IPS-18c (cell line): ENCODE data around the gene ITGB4.
"Not testable (repeated sequence)": the region's sequence is repeated elsewhere in the genome, so short reads cannot be mapped to it uniquely, and the experiment has no call there.

ENCODE experiments used
- H3K4me3 ChIP-seq: 2 replicates; pipeline ENCODE4 v1.7.0; 2013; ENCODE audit warnings: low read depth, mild to moderate bottlenecking, low read length, moderate library complexity; ENCODE audit not compliant: insufficient read depth
- H3K9me3 ChIP-seq: one replicate; pipeline ENCODE4 v1.6.1; 2013; ENCODE audit warnings: mild to moderate bottlenecking, low read length, moderate library complexity; ENCODE audit not compliant: control insufficient read depth, insufficient read depth

Gene ITGB4

DNA sequence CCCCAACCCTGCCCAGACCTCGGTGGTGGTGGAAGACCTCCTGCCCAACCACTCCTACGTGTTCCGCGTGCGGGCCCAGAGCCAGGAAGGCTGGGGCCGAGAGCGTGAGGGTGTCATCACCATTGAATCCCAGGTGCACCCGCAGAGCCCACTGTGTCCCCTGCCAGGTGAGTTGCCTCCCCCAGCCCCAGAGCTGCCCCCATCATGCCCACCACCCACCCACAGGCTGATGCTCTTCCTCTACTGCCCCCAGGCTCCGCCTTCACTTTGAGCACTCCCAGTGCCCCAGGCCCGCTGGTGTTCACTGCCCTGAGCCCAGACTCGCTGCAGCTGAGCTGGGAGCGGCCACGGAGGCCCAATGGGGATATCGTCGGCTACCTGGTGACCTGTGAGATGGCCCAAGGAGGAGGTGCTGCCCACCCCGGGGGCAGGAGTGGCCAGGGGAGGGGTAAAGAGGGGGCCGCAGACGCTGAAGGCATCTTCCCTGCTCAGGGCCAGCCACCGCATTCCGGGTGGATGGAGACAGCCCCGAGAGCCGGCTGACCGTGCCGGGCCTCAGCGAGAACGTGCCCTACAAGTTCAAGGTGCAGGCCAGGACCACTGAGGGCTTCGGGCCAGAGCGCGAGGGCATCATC is 35.3 kb downstream of the ITGB4 start:
- no peak overlapping the region for H3K4me3 ChIP-seq
- no peaks in the 10 kb centered on the region for H3K9me3 ChIP-seq

DNA sequence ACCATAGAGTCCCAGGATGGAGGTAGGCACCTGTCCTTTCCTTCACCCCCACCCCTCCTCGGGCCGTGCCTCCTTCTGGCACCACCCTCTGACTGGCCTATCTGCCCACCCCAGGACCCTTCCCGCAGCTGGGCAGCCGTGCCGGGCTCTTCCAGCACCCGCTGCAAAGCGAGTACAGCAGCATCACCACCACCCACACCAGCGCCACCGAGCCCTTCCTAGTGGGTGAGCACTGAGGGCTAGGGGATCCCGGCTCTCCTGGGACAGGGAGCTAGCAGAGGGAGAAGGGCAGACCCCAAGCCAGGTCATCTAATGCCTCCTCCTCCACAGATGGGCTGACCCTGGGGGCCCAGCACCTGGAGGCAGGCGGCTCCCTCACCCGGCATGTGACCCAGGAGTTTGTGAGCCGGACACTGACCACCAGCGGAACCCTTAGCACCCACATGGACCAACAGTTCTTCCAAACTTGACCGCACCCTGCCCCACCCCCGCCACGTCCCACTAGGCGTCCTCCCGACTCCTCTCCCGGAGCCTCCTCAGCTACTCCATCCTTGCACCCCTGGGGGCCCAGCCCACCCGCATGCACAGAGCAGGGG is 35.9 kb downstream of the ITGB4 start:
- H3K4me3 ChIP-seq: no peak overlapping the region

GRCh38 chr17:75758131-75758905 is 37.1 kb downstream of the ITGB4 start:
- no peaks in the 10 kb centered on the region for H3K9me3 ChIP-seq
- no peak overlapping the region for H3K4me3 ChIP-seq

More for the DNA sequence above, 35.9 kb downstream of the ITGB4 start:
- no peaks in the 10 kb centered on the region for H3K9me3 ChIP-seq

- Histone ChIP-seq H3K9me3 (no peaks in the 10 kb centered on the region), H3K4me3 (no peak overlapping the region)
Measured at GRCh38 chr17:75759457-75759856, 38.2 kb downstream of the ITGB4 start.

GRCh38 chr17:75759978-75760640 is 38.9 kb downstream of the ITGB4 start:
- not testable (repeated sequence) for H3K4me3 ChIP-seq, H3K9me3 ChIP-seq

DNA sequence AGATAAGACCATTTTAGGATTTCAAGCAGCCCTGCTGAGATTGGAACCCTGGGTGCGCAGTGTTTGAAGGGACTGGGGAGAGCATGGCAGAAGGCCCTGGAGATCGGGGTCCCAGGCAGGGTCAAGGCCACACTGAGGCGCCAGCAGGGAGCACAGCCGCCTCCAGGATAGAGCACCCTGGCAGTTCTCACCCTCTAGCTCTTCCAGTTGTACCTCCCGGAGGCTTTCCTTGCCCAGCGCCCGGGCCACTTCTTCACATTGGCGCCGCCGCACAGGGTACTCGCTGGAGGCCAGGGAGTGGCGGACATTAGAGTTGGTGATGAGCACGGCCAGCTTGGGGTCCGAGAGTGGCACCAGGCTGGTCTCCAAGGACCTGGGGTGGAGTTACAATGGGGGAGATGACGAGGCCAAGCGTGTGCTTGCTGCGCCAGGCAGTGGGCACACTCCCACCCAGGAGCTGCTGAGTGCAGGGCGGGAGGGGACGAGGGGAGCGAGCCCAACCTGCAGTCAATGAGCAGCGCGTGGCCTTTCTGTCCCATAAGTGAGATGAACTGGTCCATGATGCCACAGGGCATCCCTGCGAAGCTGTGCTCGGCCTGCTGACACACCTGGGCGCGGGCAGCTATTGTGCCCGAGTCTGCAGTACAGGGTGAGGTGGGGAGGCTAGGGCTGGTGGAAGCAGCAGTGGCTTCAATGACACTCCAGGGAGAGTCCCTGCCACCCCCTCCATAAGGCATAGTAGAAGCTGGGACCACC is 41.4 kb downstream of the ITGB4 start:
- Histone ChIP-seq H3K4me3 (no peak overlapping the region), H3K9me3 (no peaks in the 10 kb centered on the region)

DNA sequence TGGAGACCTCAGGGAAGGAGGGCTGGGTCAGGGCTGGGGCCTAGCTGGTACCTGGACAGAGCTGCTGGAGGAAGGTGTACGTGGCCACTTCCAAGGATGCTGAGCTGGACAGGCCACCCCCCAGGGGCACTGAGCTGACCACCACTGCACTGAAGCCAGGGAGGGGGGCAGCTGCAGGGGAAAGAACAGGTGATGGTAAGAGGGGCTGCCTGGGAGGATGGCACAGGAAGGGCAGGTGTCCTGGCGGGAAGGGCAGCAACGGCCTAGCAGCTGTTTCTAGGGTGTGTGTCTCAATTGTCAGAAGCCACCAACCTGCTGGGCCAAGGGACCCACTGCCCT is 42.0 kb downstream of the ITGB4 start:
- Histone ChIP-seq H3K9me3 (no peaks in the 10 kb centered on the region), H3K4me3 (no peak overlapping the region)

- H3K9me3 ChIP-seq: no peaks in the 10 kb centered on the region
- H3K4me3 ChIP-seq: peak overlapping the region; percentile 75
Measured at GRCh38 chr17:75763613-75764416, 42.6 kb downstream of the ITGB4 start.

DNA sequence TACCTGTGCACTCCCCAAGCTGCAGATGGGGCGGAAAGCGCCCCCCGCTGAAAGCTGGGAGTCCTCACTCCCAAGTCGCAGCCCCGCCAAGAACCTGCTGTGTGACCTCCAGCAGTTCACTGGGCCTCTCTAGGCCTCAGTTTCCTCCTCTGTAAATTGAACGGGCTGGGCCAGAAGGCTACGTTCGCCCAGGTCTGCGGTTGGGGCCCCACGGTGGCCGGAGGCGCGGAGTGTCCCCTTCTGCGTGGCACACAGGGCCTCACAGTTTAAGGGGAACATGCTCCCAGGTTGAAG is 43.1 kb downstream of the ITGB4 start:
- H3K9me3 ChIP-seq: no peaks in the 10 kb centered on the region

GRCh38 chr17:75764711-75765421 is 43.6 kb downstream of the ITGB4 start, which contains the start of gene GALK1:
GALK1 (minus strand) TSS chr17:75765192; CDS start chr17:75765136, 56 bp downstream.
- peak within 1 kb of the TSS; percentile 75 for H3K4me3 ChIP-seq
- no peaks in the 10 kb centered on the region for H3K9me3 ChIP-seq

More for the DNA sequence above, 43.1 kb downstream of the ITGB4 start:
- peak overlapping the region; percentile 75 for H3K4me3 ChIP-seq

DNA sequence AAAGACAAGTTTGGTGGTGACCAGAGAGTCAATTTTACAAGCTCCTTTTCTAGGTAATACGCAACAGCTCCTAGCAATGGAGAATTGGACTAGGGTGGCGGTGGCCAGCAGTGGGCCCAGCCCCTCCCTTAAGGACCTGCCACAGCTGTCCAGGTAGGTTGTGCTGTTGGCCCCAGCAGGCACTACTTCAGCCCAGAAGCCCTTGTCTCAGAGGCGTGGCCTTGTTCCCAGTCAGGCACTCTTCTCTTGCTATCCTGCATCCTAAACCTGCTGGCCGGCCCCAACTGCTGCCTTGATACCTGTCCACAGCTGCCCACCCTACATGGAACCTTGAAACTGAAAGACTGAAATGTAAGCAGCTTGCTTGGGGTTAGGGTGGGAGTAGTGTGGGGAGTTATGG is 44.7 kb downstream of the ITGB4 start:
- H3K9me3 ChIP-seq: no peaks in the 10 kb centered on the region
- H3K4me3 ChIP-seq: no peak overlapping the region

- H3K4me3 ChIP-seq: no peak overlapping the region
- H3K9me3 ChIP-seq: no peaks in the 10 kb centered on the region
Measured at GRCh38 chr17:75767881-75768280, 46.6 kb downstream of the ITGB4 start.

GRCh38 chr17:75769536-75769935 is 48.3 kb downstream of the ITGB4 start:
- Histone ChIP-seq H3K4me3 (no peak overlapping the region), H3K9me3 (no peaks in the 10 kb centered on the region)

GRCh38 chr17:75771334-75772281 is 50.3 kb downstream of the ITGB4 start:
- H3K4me3 ChIP-seq: no peak overlapping the region

GRCh38 chr17:75773121-75773807 is 52.0 kb downstream of the ITGB4 start:
- Histone ChIP-seq H3K4me3 (no peak overlapping the region), H3K9me3 (no peaks in the 10 kb centered on the region)

More at GRCh38 chr17:75771334-75772281, 50.3 kb downstream of the ITGB4 start:
- no peaks in the 10 kb centered on the region for H3K9me3 ChIP-seq
